ENCODE measurements around the gene PLCD3.
A peak's percentile ranks its signal among the peaks of the same experiment; 100 is the strongest.

PLCD3 gene

DNA sequence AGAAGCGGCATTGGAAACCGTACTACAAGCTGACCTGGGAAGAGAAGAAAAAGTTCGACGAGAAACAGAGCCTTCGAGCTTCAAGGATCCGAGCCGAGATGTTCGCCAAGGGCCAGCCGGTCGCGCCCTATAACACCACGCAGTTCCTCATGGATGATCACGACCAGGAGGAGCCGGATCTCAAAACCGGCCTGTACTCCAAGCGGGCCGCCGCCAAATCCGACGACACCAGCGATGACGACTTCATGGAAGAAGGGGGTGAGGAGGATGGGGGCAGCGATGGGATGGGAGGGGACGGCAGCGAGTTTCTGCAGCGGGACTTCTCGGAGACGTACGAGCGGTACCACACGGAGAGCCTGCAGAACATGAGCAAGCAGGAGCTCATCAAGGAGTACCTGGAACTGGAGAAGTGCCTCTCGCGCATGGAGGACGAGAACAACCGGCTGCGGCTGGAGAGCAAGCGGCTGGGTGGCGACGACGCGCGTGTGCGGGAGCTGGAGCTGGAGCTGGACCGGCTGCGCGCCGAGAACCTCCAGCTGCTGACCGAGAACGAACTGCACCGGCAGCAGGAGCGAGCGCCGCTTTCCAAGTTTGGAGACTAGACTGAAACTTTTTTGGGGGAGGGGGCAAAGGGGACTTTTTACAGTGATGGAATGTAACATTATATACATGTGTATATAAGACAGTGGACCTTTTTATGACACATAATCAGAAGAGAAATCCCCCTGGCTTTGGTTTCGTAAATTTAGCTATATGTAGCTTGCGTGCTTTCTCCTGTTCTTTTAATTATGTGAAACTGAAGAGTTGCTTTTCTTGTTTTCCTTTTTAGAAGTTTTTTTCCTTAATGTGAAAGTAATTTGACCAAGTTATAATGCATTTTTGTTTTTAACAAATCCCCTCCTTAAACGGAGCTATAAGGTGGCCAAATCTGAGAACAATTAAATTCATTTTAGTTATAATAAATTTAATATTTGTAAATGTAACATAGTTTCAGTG, 17.7 kb upstream of the PLCD3 start:
- DNase-seq (ENCODE audit: low spot score) = no peak

DNA sequence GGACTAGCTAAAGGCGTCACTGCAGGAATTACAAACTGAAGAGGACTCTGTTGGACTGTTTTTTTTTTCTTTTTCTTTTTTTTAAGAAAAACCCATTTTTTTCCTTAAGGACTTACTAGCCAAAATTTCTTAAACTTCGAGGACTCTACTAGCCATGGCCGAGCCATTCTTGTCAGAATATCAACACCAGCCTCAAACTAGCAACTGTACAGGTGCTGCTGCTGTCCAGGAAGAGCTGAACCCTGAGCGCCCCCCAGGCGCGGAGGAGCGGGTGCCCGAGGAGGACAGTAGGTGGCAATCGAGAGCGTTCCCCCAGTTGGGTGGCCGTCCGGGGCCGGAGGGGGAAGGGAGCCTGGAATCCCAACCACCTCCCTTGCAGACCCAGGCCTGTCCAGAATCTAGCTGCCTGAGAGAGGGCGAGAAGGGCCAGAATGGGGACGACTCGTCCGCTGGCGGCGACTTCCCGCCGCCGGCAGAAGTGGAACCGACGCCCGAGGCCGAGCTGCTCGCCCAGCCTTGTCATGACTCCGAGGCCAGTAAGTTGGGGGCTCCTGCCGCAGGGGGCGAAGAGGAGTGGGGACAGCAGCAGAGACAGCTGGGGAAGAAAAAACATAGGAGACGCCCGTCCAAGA, 16.8 kb upstream of the PLCD3 start:
- peak; percentile 78 for DNase-seq (ENCODE audit: low spot score)

DNA sequence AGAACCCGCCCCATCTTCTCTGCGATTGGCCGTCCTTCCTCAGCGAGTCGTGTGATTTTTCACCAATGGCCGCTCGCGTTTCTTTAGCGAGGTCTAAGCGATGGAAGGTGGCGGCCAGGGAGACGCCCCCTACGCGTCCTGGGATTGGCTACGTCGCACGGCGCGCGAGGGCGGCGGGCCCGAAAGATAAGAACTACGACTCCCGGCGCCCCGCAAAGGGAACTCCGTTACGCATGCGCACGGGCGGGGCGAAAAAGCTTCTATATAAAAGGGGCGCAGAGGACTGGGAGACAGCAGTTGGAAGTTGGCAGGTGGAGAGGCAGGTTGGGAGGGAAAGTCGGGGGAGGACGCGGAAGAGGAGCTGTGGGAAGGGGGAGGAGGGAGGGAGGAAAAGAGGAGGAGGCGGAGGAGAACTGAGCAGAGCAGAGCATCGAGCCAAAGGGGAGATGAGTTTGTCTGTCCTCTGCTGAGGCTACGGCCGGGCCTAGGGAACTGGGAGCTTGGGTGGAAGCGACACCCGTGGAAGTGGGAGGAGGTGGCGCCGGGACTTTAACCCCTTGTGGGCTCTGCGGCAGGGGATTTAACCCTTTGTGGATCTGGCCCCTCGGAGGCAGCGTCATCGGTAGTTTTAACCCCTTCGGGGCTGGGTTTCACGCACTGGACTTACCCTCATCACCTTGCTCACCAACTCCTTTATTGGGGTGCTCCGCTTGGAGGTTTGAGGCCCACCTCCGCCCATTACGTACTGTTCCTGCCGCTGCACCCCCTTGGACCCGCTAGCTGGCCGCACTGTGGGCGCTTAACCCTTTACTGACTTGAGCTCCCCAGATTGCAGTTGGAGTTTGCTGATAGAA, 16.1 kb upstream of the PLCD3 start, which contains the start of gene HEXIM1:
TSS of gene HEXIM1 (plus strand) at position 293 of the 854 bp plus-strand sequence. CDS start 716 bp downstream, outside the sequence.
- DNase-seq (ENCODE audit: low spot score) = peak; percentile 99

DNA sequence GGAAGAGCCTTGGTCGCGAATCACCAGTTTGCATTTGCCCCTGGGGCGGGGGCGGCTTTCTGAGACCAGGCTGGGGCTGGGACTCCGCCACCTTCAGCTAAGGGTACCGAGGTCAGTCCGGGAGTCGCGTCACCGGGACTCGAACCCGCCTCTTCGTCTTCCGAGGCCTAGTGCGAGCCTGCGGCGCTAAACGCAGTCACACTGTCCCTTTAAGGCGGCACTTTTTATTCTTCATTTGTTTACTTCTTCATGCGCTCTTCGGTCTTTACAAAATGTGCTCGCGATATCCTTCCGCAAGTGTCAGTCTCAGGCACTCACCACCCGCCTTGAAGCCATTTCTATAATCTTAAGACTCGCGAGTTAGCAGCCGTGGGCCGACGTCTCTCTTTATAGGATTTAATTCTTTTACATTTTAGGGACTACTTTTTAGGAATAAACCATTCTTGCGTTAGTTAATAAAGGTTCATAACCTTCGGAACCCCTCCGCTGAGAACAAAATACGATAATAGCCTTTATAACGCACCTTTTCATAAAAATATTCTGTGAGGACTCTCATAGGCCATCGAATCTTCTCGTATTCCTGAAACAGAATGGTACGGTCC, 15.4 kb upstream of the PLCD3 start:
- peak; percentile 77 for DNase-seq (ENCODE audit: low spot score)

DNA sequence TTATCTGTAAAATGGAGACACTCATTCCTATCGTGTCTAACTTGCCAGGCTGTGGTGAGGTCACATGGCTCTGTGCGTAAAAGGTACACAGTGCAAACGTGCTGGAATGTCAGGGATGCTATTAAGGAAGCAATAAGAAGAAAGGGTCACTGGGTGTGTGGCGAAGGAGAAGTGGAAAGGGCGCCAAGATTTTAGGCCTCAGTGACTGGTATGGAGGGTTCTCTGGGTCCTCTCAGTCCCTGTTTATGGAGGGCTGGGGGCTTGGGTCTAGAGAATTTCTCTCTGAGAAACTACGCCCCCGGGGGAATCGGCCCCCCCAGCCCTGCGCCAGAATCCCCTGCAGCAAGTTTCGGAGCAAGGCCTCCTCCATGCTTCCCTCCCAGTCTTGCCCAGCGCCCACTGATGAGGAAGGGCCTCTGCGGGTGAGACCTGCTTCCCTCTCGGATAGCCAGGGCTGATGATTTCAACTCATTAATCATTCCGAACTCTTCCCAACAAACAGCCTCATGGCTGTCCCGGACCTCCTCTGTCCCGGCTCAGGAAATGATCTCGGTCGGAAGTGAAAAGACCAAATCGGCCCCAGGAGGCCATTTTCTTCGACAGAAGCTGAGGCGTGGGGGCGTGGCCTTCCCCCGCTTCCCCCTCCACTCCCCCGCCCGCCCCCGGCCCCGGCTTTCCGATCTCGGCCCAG, 14.7 kb upstream of the PLCD3 start:
- DNase-seq (ENCODE audit: low spot score) = no peak

DNA sequence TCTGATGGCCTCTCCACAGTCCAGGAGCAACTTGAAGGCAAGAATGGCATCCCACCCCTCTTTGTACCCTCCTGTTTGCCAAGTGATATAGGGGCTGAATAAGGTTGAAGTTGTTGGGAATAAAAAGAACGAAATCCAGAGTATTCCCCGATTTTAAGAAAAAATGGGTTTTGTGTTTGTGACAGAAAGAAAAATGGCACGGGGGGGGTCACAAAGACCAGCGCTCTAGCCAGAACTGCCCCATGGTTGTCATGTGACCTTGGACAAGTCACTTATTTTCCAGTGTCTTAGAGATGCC, 14.2 kb upstream of the PLCD3 start:
- DNase-seq (ENCODE audit: low spot score) = no peak

DNA sequence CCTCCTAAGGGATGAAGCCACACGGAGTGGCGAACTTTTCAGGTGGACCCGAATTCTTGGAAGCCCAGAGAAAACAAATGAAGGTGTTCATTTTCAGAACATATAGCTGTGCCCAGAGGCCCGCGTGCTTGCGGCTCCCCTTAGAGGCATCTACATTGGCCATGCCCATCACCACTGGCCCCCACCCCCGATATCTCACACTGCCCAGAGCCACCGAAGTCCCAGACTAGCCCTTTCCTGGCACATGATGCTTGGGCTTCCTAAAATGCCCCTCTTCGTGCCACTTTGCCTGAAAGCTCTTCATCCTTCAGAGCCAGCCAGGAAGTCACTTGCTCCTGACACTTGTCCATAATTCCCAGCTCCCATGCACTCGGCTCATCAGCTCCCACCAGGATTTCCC, 13.9 kb upstream of the PLCD3 start:
- no peak for DNase-seq (ENCODE audit: low spot score)

DNA sequence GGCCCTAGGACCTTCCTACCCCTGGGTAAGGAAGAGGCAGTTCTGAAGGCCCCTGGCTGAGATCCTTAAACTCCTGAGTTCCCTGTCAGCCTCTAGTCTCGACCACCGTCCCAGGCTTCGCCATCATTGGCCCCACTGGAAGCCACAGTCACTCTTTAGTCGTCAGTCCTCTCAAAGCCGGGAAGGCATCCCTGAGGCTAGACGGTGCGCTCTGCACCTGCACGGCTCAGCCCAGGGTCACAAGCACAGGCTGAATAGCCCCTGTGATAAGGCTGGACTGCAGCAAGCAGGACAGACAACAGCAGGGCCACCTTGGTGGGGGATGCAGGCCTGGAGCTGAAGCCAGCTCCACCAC, 12.7 kb upstream of the PLCD3 start:
- no peak for DNase-seq (ENCODE audit: low spot score)

DNA sequence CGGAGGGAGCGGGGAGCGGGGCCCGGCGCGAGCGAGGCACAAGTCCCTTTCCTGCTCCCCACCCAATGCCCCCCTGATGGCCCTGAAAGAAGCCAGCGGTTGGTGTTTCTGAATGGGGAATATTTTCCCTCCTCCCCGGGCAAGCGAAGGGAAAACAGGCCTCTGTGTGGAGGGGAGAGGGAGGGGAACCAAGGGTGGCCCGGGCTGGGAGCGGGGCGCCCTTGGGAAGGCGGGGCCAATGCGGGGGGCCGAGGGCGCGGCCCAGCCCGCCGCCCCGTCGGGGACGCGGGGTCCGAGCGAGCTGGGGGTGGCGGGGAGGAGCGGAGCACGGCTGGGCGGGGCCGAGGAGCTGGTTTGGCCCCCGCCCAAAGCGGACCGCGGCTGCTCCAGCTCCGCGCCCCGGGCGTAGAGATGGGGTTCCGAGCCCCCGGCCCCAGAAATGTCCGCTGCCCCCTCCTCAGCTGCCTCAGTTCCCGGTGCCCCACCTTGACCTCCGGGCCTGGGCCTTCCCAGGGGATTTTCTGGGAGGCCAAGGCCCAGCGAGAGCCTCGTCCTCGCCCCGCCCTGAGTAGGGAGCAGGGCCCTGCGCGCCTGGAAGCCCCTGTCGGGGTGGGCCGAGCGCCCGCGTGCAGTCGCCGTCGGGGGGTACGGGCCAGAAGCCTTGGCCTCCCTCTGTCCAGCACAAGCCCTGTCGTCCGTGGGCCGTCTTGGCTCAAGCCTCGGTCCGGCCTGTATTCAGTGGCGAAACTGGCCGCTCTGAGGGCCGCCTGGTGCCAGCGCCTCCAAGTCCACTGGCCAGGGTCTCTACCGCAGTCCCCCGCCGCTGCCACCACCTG, 12.1 kb upstream of the PLCD3 start:
- no peak for DNase-seq (ENCODE audit: low spot score)

DNA sequence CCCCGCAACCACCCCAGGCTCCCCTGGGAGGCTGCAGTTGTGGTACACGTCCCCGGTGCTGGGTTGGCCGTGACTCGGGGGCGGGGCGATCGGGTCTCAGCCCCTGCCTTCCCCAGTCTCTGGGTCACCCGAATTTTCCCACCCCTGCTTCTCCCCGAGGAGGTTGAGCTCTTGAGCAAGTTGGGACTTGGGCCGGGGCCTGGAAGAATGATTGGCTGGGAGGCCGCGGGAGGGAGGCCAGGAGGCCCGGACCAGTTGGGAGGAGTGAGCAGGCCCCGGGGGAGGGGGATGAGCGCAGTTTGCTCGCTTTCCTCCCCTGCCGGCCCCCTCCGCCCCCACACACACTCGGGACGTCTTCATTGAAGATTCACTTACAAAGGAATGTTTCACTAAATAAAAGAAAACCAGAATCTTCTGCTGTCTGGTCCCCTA, 11.5 kb upstream of the PLCD3 start:
- no peak for DNase-seq (ENCODE audit: low spot score)

DNA sequence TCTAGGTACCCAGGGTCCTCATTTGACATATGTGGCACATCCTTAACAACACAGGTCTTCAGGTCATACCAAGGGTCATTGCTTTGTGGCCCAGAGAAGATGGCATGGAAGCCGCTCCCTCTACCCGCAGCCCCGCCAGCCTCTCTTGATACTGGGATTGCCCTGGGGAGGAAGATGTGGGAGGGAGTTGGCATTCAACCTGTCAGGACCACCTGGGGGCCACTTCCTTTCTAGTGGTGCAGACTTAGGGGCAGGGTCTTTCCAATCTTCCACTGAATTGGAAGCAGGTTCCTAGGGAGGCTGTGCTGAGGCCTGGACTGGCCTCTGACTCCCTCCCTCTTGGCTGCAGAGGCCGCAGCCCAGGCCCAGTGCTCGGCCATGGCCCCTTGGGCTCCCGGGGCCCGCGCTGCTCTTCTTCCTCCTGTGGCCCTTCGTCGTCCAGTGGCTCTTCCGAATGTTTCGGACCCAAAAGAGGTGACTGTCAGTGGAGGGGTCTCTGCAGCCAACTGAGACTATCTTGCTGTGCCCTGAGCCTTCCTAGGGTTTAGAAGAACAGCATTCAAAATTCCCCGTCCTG, 10.9 kb upstream of the PLCD3 start:
- no peak for DNase-seq (ENCODE audit: low spot score)

DNA sequence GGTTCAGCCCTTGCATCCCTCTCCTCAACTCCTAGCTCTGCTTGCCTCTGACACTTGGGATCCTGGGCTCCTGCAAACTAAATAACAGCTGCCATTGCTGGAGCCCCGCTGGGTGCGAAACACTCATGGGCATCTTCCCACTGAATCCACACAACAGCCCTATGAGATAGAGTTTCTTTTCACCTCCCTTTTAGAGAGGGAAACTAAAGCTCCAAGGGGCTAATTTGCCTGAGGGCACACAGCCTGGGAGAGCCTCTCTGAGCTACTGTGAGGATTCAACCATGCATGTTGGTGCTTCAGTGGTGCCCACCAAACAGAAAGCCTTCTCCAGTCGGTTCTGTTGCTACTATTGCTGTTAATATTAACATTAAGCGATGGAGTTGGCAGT, 7.2 kb upstream of the PLCD3 start:
- no peak for DNase-seq (ENCODE audit: low spot score)

DNA sequence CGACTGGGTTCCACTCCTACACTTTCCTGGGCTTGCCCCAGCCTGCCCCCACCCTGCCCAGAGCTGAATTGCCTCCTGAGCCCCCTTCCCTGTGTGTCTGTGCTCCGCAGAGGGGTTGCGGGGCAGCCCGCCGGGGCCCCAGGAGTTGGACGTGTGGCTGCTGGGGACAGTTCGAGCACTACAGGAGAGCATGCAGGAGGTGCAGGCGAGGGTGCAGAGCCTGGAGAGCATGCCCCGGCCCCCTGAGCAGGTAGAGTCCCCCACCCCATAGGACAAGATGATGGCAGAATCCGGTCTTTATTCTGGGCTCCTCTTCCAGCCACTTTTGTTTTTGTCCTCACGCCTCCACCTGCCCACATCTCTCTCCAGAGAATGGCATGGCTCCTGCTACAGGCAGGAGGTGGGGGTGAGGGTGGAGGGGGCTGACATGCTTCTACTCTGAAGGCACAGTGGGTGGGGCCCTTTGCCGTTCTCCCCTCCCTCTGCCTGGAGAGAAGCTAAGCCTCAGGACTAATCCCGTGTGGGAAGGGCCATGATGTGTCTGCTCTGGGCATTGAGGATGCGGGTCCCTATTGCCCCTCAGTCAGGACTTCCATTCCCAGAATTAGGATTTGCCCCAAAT, 6.7 kb upstream of the PLCD3 start:
- no peak for DNase-seq (ENCODE audit: low spot score)

DNA sequence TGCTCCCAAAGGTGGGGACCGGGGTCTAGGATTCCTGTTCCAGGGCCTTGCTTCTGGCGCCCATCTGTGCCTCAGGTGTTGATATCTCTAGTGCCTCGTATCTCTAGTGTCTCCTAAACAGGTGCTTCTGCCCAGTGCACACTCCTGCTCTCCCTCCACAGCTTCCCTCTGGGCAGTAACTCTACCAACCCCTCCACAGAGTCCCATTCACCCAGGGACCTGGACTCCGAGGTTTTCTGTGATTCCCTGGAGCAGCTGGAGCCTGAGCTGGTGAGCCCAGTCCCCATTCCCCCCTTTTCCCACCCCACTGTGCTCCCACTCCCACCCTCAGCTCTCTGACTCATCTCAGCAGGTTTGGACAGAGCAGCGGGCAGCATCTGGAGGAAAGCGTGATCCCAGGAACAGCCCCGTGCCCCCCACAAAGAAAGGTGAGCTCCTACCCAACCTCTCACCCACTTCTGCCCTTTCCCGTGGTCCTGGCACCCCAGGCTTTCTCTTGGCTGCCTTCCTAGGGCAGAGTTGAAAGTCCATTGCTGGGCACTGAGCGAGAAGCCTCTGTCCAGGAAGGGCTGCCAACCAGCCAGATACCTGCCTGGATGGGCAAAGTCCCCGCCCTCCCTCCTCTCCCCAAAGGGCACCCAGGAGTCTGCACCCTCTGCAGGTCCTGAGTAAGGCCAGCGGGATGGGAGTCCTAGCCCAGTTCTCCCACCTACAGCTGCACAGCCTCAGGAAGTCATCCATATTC, 5.4 kb upstream of the PLCD3 start:
- DNase-seq (ENCODE audit: low spot score) = no peak

DNA sequence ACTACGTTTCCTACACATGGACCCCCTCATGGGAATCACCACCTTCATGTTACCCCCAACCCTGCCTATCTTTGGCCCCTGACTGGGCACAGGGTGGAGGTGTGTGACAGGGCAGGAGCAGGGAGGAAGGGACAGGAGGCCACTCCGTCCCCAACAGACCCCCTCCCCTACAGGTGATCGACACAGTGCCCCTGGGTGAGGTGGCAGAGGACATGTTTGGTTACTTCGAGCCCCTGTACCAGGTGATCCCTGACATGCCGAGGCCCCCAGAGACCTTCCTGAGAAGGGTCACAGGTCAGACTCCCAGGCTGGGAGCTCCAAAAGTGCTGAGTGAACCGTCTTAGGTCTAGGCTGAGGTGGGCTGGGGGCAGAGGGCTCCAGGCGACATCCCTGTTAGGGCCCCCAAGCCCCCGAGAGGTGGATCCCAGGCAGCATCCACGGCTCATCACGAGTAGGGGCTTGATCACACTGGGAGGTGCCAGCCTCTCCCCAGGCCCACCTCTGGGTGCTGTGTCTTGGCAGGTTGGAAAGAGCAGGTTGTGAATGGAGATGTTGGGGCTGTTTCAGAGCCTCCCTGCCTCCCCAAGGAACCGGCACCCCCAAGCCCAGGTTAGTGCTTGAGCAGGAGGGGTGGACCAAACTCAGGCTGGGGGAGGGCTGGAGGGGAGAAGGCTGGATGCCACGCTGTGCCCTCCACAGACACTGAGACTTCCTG, 4.7 kb upstream of the PLCD3 start:
- no peak for DNase-seq (ENCODE audit: low spot score)

DNA sequence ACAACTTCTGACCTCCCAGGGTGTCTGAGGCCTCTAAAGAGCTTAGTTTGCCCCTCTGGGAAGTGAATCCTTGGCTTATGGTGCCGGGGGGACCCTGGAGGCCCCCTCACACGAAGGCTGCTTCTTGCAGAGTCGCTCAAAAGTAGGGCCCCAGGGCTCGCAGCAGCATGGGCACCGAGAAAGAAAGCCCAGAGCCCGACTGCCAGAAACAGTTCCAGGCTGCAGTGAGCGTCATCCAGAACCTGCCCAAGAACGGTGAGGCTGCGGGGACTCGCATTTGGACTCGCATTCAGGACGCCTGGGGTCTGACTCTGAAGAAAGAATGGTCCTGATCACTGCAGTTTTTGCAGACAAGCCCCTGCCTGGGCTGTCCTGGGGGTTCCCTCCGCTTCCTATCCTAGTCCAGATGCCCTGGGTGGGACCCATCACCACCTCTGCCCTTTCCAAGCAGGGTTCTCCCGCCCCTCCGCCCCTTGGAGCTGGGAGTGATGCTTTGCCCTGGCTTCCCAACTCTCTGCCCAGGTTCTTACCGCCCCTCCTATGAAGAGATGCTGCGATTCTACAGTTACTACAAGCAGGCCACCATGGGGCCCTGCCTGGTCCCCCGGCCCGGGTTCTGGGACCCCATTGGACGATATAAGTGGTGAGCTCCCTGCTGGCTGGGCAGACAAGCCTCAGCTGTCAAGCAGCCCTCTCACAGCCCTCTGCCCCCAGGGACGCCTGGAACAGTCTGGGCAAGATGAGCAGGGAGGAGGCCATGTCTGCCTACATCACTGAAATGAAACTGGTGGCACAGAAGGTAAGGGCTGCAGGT, 3.9 kb upstream of the PLCD3 start:
- no peak for DNase-seq (ENCODE audit: low spot score)

DNA sequence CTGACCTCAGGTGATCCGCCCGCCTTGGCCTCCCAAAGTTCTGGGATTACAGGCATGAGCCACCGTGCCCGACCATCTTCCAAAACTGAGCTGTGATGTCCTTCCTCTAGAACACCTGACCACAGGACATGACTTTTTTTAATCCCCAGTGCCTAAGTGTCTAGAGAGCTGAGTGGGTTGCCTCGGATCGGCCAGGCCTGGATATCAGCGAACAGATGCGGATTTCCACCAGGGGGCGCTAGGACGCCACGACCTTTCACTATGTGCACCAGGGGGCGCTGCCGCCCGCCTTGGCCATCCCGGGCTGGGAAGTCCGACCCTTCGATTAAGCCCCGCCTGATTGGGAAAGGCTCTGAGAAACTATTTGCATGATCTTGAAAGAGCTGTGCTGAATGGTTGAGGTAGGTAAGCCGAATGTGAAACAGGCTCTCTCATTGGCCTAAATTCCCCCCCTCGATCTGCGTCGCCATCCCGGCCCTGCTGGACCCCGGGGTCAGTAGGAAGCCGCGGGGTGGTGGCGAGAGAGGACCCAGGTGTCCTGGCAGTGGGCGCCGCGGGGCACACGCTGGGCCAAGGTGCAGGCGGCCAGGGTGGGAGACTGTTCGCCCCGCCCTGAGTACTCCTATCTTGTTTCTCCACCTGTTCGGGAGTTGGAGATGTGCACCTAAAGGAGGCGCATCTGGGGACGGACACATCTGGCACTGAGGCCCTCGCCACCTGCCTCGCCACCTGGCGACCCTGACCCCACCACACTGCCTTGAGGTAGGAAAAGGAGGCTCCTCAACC, 3.1 kb upstream of the PLCD3 start, which contains the start of gene ACBD4:
TSS of gene ACBD4 (plus strand) at position 496 of the 786 bp plus-strand sequence. CDS start 458 bp downstream, outside the sequence.
- DNase-seq (ENCODE audit: low spot score) = peak; percentile 98
